PFSK-1 (cell line): Measurements from ENCODE around the gene TET2.

Experiments
- POLR2AphosphoS5 ChIP-seq: IDR thresholded peaks from 2 replicates; pipeline ENCODE4 v1.6.1; 2012; ENCODE audit warnings: low read depth, mild to moderate bottlenecking, control low read depth, low read length, moderate library complexity
- SIN3A ChIP-seq: IDR thresholded peaks from 2 replicates; pipeline ENCODE4 v1.6.1; 2012; ENCODE audit warnings: mild to moderate bottlenecking, low read length, moderate library complexity, borderline replicate concordance; ENCODE audit not compliant: insufficient read depth
- TAF1 ChIP-seq: IDR thresholded peaks from 2 replicates; pipeline ENCODE4 v1.6.1; 2012; ENCODE audit warnings: low read length, control low read depth, borderline replicate concordance; ENCODE audit not compliant: insufficient read depth

- TF ChIP-seq POLR2AphosphoS5: no peak
- TF ChIP-seq SIN3A: no peak
- no peak for TF ChIP-seq TAF1
Measured at GRCh38 chr4:105306158-105306781, 159.6 kb downstream of the TET2 start.
